HEK293 (cell line): ENCODE data around the gene KIF2C.

Experiments used
- MZF1 ChIP-seq: fragments of 450-650 bp; formaldehyde crosslinking; IDR thresholded peaks from 2 replicates; pipeline ENCODE4 v1.5.1; 2017; ENCODE audit warnings: missing biosample characterization, missing genetic modification characterization, borderline replicate concordance
- ZNF140 ChIP-seq: fragments of 450-650 bp; formaldehyde crosslinking; IDR thresholded peaks from 2 replicates; pipeline ENCODE4 v1.5.1; 2016; ENCODE audit warnings: missing biosample characterization, missing genetic modification characterization
- TF ChIP-seq, protein P1 (sequence below): fragments of 450-650 bp; formaldehyde crosslinking; IDR thresholded peaks from 2 replicates; pipeline ENCODE4 v1.5.1; 2016; ENCODE audit warnings: missing biosample characterization, missing genetic modification characterization
- TF ChIP-seq, protein P2 (sequence below): fragments of 450-650 bp; formaldehyde crosslinking; IDR thresholded peaks from 2 replicates; pipeline ENCODE4 v1.5.1; 2016; ENCODE audit warnings: missing biosample characterization, missing genetic modification characterization

- TF ChIP-seq ZNF140 (tag by site-specific recombination) (no peak), MZF1 (no peak)
- TF ChIP-seq, protein P1, sequence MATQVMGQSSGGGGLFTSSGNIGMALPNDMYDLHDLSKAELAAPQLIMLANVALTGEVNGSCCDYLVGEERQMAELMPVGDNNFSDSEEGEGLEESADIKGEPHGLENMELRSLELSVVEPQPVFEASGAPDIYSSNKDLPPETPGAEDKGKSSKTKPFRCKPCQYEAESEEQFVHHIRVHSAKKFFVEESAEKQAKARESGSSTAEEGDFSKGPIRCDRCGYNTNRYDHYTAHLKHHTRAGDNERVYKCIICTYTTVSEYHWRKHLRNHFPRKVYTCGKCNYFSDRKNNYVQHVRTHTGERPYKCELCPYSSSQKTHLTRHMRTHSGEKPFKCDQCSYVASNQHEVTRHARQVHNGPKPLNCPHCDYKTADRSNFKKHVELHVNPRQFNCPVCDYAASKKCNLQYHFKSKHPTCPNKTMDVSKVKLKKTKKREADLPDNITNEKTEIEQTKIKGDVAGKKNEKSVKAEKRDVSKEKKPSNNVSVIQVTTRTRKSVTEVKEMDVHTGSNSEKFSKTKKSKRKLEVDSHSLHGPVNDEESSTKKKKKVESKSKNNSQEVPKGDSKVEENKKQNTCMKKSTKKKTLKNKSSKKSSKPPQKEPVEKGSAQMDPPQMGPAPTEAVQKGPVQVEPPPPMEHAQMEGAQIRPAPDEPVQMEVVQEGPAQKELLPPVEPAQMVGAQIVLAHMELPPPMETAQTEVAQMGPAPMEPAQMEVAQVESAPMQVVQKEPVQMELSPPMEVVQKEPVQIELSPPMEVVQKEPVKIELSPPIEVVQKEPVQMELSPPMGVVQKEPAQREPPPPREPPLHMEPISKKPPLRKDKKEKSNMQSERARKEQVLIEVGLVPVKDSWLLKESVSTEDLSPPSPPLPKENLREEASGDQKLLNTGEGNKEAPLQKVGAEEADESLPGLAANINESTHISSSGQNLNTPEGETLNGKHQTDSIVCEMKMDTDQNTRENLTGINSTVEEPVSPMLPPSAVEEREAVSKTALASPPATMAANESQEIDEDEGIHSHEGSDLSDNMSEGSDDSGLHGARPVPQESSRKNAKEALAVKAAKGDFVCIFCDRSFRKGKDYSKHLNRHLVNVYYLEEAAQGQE (tag by site-specific recombination), result no peak
- TF ChIP-seq, protein P2, sequence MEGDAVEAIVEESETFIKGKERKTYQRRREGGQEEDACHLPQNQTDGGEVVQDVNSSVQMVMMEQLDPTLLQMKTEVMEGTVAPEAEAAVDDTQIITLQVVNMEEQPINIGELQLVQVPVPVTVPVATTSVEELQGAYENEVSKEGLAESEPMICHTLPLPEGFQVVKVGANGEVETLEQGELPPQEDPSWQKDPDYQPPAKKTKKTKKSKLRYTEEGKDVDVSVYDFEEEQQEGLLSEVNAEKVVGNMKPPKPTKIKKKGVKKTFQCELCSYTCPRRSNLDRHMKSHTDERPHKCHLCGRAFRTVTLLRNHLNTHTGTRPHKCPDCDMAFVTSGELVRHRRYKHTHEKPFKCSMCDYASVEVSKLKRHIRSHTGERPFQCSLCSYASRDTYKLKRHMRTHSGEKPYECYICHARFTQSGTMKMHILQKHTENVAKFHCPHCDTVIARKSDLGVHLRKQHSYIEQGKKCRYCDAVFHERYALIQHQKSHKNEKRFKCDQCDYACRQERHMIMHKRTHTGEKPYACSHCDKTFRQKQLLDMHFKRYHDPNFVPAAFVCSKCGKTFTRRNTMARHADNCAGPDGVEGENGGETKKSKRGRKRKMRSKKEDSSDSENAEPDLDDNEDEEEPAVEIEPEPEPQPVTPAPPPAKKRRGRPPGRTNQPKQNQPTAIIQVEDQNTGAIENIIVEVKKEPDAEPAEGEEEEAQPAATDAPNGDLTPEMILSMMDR, result no peak
Observed at GRCh38 chr1:44801491-44802305, 62.1 kb downstream of the KIF2C start.
